ENCODE results near the gene COL11A1.

DNA sequence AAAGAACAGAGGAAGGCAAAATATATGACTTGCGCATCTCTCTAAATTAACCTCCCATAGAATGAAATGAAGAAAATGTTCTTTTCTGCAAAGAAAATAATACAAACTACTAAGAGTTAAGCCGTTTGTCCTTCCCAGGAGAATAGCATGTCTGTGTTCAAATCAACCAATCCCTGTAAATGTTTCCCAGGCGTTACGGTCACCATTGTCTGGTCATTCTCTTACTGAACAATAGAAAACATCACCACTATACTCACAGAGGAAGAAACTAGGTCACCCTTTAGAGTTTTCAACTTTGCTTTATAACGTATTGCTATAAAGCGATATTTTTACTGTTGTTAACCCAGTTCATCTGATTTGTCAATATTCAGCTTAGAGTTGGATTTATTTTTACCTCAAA, 34.1 kb downstream of the COL11A1 start:
- TF ChIP-seq, protein P1, sequence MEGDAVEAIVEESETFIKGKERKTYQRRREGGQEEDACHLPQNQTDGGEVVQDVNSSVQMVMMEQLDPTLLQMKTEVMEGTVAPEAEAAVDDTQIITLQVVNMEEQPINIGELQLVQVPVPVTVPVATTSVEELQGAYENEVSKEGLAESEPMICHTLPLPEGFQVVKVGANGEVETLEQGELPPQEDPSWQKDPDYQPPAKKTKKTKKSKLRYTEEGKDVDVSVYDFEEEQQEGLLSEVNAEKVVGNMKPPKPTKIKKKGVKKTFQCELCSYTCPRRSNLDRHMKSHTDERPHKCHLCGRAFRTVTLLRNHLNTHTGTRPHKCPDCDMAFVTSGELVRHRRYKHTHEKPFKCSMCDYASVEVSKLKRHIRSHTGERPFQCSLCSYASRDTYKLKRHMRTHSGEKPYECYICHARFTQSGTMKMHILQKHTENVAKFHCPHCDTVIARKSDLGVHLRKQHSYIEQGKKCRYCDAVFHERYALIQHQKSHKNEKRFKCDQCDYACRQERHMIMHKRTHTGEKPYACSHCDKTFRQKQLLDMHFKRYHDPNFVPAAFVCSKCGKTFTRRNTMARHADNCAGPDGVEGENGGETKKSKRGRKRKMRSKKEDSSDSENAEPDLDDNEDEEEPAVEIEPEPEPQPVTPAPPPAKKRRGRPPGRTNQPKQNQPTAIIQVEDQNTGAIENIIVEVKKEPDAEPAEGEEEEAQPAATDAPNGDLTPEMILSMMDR (conservative IDR thresholded peaks at IDR 0.05; ENCODE audit: low read depth in 2 of 2), result no peak
- TF ChIP-seq JUNB (IDR thresholded peaks at IDR 0.05; ENCODE audit: unreplicated experiment) (no peak), EZH2phosphoT487 (IDR thresholded peaks at IDR 0.05; ENCODE audit: unreplicated experiment) (no peak), POLR2AphosphoS5 (IDR thresholded peaks at IDR 0.05; ENCODE audit: low read depth) (no peak), EZH2 (IDR thresholded peaks at IDR 0.05; ENCODE audit: low read depth, unreplicated experiment) (no peak), STAT1 (IDR thresholded peaks at IDR 0.05; ENCODE audit: unreplicated experiment) (no peak), ZNF331 (CRISPR knock-in tag; IDR thresholded peaks at IDR 0.05; ENCODE audit: low read depth) (no peak)
- TF ChIP-seq, protein P2, sequence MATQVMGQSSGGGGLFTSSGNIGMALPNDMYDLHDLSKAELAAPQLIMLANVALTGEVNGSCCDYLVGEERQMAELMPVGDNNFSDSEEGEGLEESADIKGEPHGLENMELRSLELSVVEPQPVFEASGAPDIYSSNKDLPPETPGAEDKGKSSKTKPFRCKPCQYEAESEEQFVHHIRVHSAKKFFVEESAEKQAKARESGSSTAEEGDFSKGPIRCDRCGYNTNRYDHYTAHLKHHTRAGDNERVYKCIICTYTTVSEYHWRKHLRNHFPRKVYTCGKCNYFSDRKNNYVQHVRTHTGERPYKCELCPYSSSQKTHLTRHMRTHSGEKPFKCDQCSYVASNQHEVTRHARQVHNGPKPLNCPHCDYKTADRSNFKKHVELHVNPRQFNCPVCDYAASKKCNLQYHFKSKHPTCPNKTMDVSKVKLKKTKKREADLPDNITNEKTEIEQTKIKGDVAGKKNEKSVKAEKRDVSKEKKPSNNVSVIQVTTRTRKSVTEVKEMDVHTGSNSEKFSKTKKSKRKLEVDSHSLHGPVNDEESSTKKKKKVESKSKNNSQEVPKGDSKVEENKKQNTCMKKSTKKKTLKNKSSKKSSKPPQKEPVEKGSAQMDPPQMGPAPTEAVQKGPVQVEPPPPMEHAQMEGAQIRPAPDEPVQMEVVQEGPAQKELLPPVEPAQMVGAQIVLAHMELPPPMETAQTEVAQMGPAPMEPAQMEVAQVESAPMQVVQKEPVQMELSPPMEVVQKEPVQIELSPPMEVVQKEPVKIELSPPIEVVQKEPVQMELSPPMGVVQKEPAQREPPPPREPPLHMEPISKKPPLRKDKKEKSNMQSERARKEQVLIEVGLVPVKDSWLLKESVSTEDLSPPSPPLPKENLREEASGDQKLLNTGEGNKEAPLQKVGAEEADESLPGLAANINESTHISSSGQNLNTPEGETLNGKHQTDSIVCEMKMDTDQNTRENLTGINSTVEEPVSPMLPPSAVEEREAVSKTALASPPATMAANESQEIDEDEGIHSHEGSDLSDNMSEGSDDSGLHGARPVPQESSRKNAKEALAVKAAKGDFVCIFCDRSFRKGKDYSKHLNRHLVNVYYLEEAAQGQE (IDR thresholded peaks at IDR 0.05; ENCODE audit: unreplicated experiment), result no peak
- TF ChIP-seq, protein P3, sequence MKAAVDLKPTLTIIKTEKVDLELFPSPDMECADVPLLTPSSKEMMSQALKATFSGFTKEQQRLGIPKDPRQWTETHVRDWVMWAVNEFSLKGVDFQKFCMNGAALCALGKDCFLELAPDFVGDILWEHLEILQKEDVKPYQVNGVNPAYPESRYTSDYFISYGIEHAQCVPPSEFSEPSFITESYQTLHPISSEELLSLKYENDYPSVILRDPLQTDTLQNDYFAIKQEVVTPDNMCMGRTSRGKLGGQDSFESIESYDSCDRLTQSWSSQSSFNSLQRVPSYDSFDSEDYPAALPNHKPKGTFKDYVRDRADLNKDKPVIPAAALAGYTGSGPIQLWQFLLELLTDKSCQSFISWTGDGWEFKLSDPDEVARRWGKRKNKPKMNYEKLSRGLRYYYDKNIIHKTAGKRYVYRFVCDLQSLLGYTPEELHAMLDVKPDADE (IDR thresholded peaks at IDR 0.05), result no peak

All from GM23338 (cell line).